SK-N-SH (cell line): ENCODE measurements around the gene SEC61B. TPM values are rescaled to one million over a fixed set of nuclear protein-coding genes. Genes with fewer than 3 reads are reported as not detected.
"Not testable (repeated sequence)": the region's sequence is repeated elsewhere in the genome, so short reads cannot be mapped to it uniquely, and the experiment has no call there.

Experiments used
- CTCF ChIA-PET: fragments of 300-600, 350-600 bp; formaldehyde crosslinking; extraction: SDS; loops from one replicate; lab custom pipeline; 2021; lab: Yijun Ruan, JAX
- POLR2A ChIA-PET: fragments of 350-600 bp; sonication (Branson Sonifier 250); formaldehyde crosslinking; extraction: SDS; loops from one replicate; lab custom pipeline; 2020; ENCODE audit warnings: antibody characterized with exemption, inconsistent platforms; lab: Yijun Ruan, JAX
- DNase-seq: peaks from one replicate; pipeline ENCODE4 v3.0.0; 2012
- H2AFZ ChIP-seq: fragments of 200-600 bp; sonication (generic); 2 replicates; pipeline ENCODE4 v1.8.1; 2016; ENCODE audit warnings: antibody characterized with exemption, mild to moderate bottlenecking, low read depth
- H3F3A ChIP-seq: fragments of 200-600 bp; sonication (generic); replicated peaks from 2 replicates; pipeline ENCODE3; 2016; ENCODE audit warnings: antibody characterized with exemption, mild to moderate bottlenecking; ENCODE audit not compliant: insufficient read depth
- H3K27ac ChIP-seq, 2 experiments: fragments of 200-500 bp in 1 of 2; fragments of 200-600 bp in 1 of 2; sonication (Bioruptor generic) in 1 of 2; sonication (generic), shearing (Covaris generic) in 1 of 2; 2 replicates each; pipeline versions ENCODE4 v1.5.1 to v1.6.1; 2014 to 2016; ENCODE audit warnings: low read depth in 2 of 2, inconsistent platforms in 1 of 2, low read length in 1 of 2, mild to moderate bottlenecking in 1 of 2, mixed read lengths in 1 of 2
- H3K27me3 ChIP-seq: fragments of 200-600 bp; sonication (generic), shearing (Covaris generic); 2 replicates; pipeline ENCODE4 v1.6.1; 2016; ENCODE audit warnings: mixed run types; ENCODE audit not compliant: insufficient read depth
- H3K36me3 ChIP-seq, 2 experiments: fragments of 200-500 bp in 1 of 2; fragments of 200-600 bp in 1 of 2; sonication (Bioruptor generic) in 1 of 2; sonication (generic) in 1 of 2; replicated peaks in 1 of 2; 2 replicates each; pipeline versions ENCODE3 to v1.5.1; 2014 to 2016; ENCODE audit warnings: low read length in 1 of 2, mild to moderate bottlenecking in 1 of 2; ENCODE audit not compliant: insufficient read depth in 2 of 2, control insufficient read depth in 1 of 2
- H3K4me1 ChIP-seq, 2 experiments: fragments of 200-500 bp in 1 of 2; fragments of 200-600 bp in 1 of 2; sonication (Bioruptor generic) in 1 of 2; sonication (generic), shearing (Covaris generic) in 1 of 2; 2 replicates each; pipeline versions ENCODE4 v1.5.1 to v1.6.1; 2014 to 2016; ENCODE audit warnings: low read depth in 1 of 2, low read length in 1 of 2, mixed run types in 1 of 2; ENCODE audit not compliant: insufficient read depth in 2 of 2, control insufficient read depth in 1 of 2
- H3K4me2 ChIP-seq: fragments of 200-600 bp; sonication (generic), shearing (Covaris generic); 2 replicates; pipeline ENCODE4 v1.6.1; 2017; ENCODE audit warnings: mixed run types
- H3K4me3 ChIP-seq, 2 experiments: fragments of 200-500 bp in 1 of 2; fragments of 200-600 bp in 1 of 2; sonication (Bioruptor generic) in 1 of 2; sonication (generic), shearing (Covaris generic) in 1 of 2; 2 replicates each; pipeline versions ENCODE4 v1.5.1 to v1.8.1; 2014 to 2016; ENCODE audit warnings: low read depth in 2 of 2, inconsistent platforms in 1 of 2, low read length in 1 of 2, mild to moderate bottlenecking in 1 of 2, mixed read lengths in 1 of 2, moderate library complexity in 1 of 2
- H3K79me2 ChIP-seq: fragments of 200-600 bp; sonication (generic); 2 replicates; pipeline ENCODE4 v1.8.1; 2017; ENCODE audit warnings: mild to moderate bottlenecking; ENCODE audit not compliant: insufficient read depth
- H3K9ac ChIP-seq: fragments of 200-600 bp; sonication (generic); 2 replicates; pipeline ENCODE4 v1.6.1; 2017; ENCODE audit warnings: mixed run types
- H3K9me2 ChIP-seq: fragments of 200-600 bp; sonication (generic); 2 replicates; pipeline ENCODE4 v1.6.1; 2017; ENCODE audit warnings: mixed run types
- H3K9me3 ChIP-seq: fragments of 200-600 bp; sonication (generic); 2 replicates; pipeline ENCODE4 v1.6.1; 2017; ENCODE audit warnings: mixed run types, mild to moderate bottlenecking, moderate library complexity
- H4K20me1 ChIP-seq: fragments of 200-600 bp; sonication (generic); 2 replicates; pipeline ENCODE4 v1.6.1; 2017; ENCODE audit warnings: mild to moderate bottlenecking, mixed run types; ENCODE audit not compliant: insufficient read depth
- CHD2 ChIP-seq: fragments of 150-350 bp; IDR thresholded peaks from 2 replicates; pipeline ENCODE4 v1.6.1; 2018; ENCODE audit warnings: low read length; ENCODE audit not compliant: partially characterized antibody
- CTCF ChIP-seq: fragments of 200-600 bp; sonication (generic); IDR thresholded peaks from 2 replicates; pipeline ENCODE4 v1.6.1; 2017; ENCODE audit warnings: antibody characterized with exemption, mild to moderate bottlenecking, moderate library complexity
- EZH2phosphoT487 ChIP-seq: fragments of 200-600 bp; sonication (generic); IDR thresholded peaks from 2 replicates; pipeline ENCODE4 v1.6.1; 2017; ENCODE audit warnings: low read depth, mixed run types, mild to moderate bottlenecking, antibody characterized with exemption, moderate library complexity, borderline replicate concordance
- FOSL2 ChIP-seq: IDR thresholded peaks from 2 replicates; pipeline ENCODE4 v1.4.0; 2012; ENCODE audit warnings: low read depth, mild to moderate bottlenecking, moderate library complexity, borderline replicate concordance
- FOXM1 ChIP-seq: IDR thresholded peaks from 2 replicates; pipeline ENCODE4 v1.4.0; 2012; ENCODE audit warnings: low read depth, mild to moderate bottlenecking
- MEF2A ChIP-seq: IDR thresholded peaks from 2 replicates; pipeline ENCODE4 v1.4.0; 2012; ENCODE audit warnings: low read depth, borderline replicate concordance
- POLR2AphosphoS5 ChIP-seq: IDR thresholded peaks from 2 replicates; pipeline ENCODE4 v1.6.1; 2012; ENCODE audit warnings: low read depth, low read length
- REST ChIP-seq: IDR thresholded peaks from 2 replicates; pipeline ENCODE4 v1.6.1; 2012; ENCODE audit warnings: mild to moderate bottlenecking, low read depth, low read length, moderate library complexity
- SMC3 ChIP-seq: IDR thresholded peaks from 2 replicates; pipeline ENCODE4 v1.6.1; 2012; ENCODE audit warnings: low read depth, low read length, improper control_type of control experiment
- TAF1 ChIP-seq: IDR thresholded peaks from 2 replicates; pipeline ENCODE4 v1.6.1; 2012; ENCODE audit warnings: low read depth, mild to moderate bottlenecking, low read length, moderate library complexity, borderline replicate concordance
- USF1 ChIP-seq: IDR thresholded peaks from 2 replicates; pipeline ENCODE4 v1.4.0; 2012; ENCODE audit warnings: low read depth, borderline replicate concordance
- WGBS: methylation state at CpG from one replicate; pipeline ENCODE4 v1.1.6; 2017; ENCODE audit warnings: low lambda C conversion rate; 5-methylcytosine and 5-hydroxymethylcytosine counted together
- polyA plus RNA-seq, 3 experiments: library from polyadenylated mRNA; depleted of rRNA; stranded (reverse); fragments of >200 nt; gene quantifications; 2 replicates each; pipeline ENCODE4 v1.2.3, GENCODE V29; 2012

The SEC61B gene
- polyA plus RNA-seq, 1 of the 3 experiments (the other 2 are of a cell fraction): 174 TPM

- TF ChIP-seq REST (no peak), MEF2A (no peak), SMC3 (no peak), USF1 (no peak), TAF1 (no peak), CHD2 (no peak), CTCF (no peak), POLR2AphosphoS5 (no peak), FOXM1 (no peak)
These were observed 15.3 kb downstream of the SEC61B start (continued) for GRCh38 chr9:99237356-99237755.

- H3K9me2 ChIP-seq, H3K4me3 ChIP-seq, H3K27ac ChIP-seq, H3F3A ChIP-seq, H3K4me1 ChIP-seq, H3K36me3 ChIP-seq, H3K9ac ChIP-seq, H3K4me2 ChIP-seq, CTCF ChIA-PET, H2AFZ ChIP-seq, DNase-seq, POLR2A ChIA-PET, H3K9me3 ChIP-seq, H3K27me3 ChIP-seq, H3K79me2 ChIP-seq, H4K20me1 ChIP-seq: not testable (repeated sequence)
- WGBS: 87% methylated on average over 4 of the region's 4 CpGs
These were observed 15.8 kb downstream of the SEC61B start for GRCh38 chr9:99237849-99238248.

DNA sequence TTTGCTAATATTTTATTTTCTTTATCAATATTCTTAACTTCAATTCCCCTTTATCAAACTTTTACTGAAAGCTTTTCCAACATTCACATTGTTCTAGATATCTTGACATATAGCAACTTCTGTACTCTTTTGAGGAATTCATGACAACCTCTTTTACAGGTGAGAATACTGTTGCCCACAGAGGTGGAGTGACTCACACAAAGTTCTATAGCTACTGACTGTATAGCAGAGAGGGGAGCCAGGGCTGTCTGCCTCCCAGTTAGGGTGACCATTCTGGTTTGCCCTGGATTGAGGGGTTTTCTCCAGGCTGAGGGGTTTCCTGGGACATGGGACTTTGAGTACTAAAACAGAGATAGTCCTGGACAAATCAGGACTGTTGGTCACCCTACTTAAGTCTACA is 16.2 kb downstream of the SEC61B start:
- H3K9me2 ChIP-seq: no peaks in the 10 kb centered on the region
- H3K79me2 ChIP-seq: no peaks in the 10 kb centered on the region
- no peak for DNase-seq
- H3K9ac ChIP-seq: no peak overlapping the region
- no peaks in the 10 kb centered on the region for H3F3A ChIP-seq
- no peak overlapping the region for H3K4me2 ChIP-seq
- H3K4me3 ChIP-seq: no peak overlapping the region
- no peaks in the 10 kb centered on the region for H4K20me1 ChIP-seq
- H3K9me3 ChIP-seq: no peaks in the 10 kb centered on the region
- H3K27me3 ChIP-seq: no peaks in the 10 kb centered on the region
- no peak overlapping the region for H3K27ac ChIP-seq
- H3K36me3 ChIP-seq: peaks cover 3 to 5% of the 10 kb centered on the region in 2 experiments
- CTCF ChIA-PET: no interaction called here
- peaks cover 5 to 9% of the 10 kb centered on the region in 2 experiments; a peak in 3 of 4 replicates for H3K4me1 ChIP-seq
- no peak overlapping the region for H2AFZ ChIP-seq
- POLR2A ChIA-PET: no interaction called here
- no peak for TF ChIP-seq POLR2AphosphoS5
- TF ChIP-seq CHD2: no peak
- TF ChIP-seq FOSL2: no peak
- no peak for TF ChIP-seq SMC3
- no peak for TF ChIP-seq EZH2phosphoT487
- no peak for TF ChIP-seq REST
- TF ChIP-seq CTCF: no peak
- no peak for TF ChIP-seq TAF1
